A549 (cell line): Measurements from ENCODE around the gene AXDND1. TPM values are rescaled to one million over a fixed set of nuclear protein-coding genes. Genes with fewer than 3 reads are reported as not detected.

Experiments
- ATAC-seq, 2 experiments: fragments of 200-7000 bp in 1 of 2; fragments of >200 bp in 1 of 2; cut with Nextera tagmentation in 1 of 2; cut with Tn5 transposase in 1 of 2; 3 replicates each; pipeline versions ENCODE4 v1.8.0 to v1.9.1; 2018 to 2020; ENCODE audit warnings: mild to moderate bottlenecking in 1 of 2, moderate library complexity in 1 of 2
- CTCF ChIA-PET: fragments of 300-600 bp; sonication (Branson Sonifier 250); formaldehyde crosslinking; extraction: SDS; loops from one replicate; lab custom pipeline; 2021; ENCODE audit warnings: antibody characterized with exemption, inconsistent platforms; lab: Yijun Ruan, JAX
- POLR2A ChIA-PET: fragments of 350-600 bp; formaldehyde crosslinking; extraction: SDS; loops from one replicate; lab custom pipeline; 2021; ENCODE audit warnings: antibody characterized with exemption, inconsistent platforms; lab: Yijun Ruan, JAX
- DNase-seq, 2 experiments: peaks; one replicate each; pipeline versions ENCODE4 v3.0.0 to v3.0.0-alpha.2; 2011 to 2016; ENCODE audit warnings: low read depth in 1 of 2, low spot score in 1 of 2
- FAIRE-seq: peaks from 2 replicates; lab custom pipeline; 2011; peaks lifted over from hg19 to GRCh38; lab: Jason Lieb, UNC
- H3K27ac ChIP-seq, 2 experiments: fragments of >200 bp; sonication (Bioruptor Twin); formaldehyde crosslinking; 3 replicates each; pipeline ENCODE4 v1.5.1; 2016 to 2017
- H3K4me1 ChIP-seq: fragments of >200 bp; sonication (Bioruptor Twin); formaldehyde crosslinking; 3 replicates; pipeline ENCODE4 v1.6.1; 2016
- H3K4me2 ChIP-seq: fragments of >200 bp; sonication (Bioruptor Twin); formaldehyde crosslinking; 3 replicates; pipeline ENCODE4 v1.6.1; 2016
- H3K4me3 ChIP-seq: fragments of >200 bp; sonication (Bioruptor Twin); formaldehyde crosslinking; 3 replicates; pipeline ENCODE4 v1.5.1; 2016
- H3K9me3 ChIP-seq: fragments of >200 bp; sonication (Bioruptor Twin); formaldehyde crosslinking; 3 replicates; pipeline ENCODE4 v1.6.1; 2016
- CBX8 ChIP-seq: fragments of 200-600 bp; sonication (generic); IDR thresholded peaks from 2 replicates; pipeline ENCODE4 v1.6.1; 2016
- CEBPB ChIP-seq, 2 experiments: fragments of >200 bp in 1 of 2; sonication (Bioruptor Twin) in 1 of 2; formaldehyde crosslinking in 1 of 2; IDR thresholded peaks; 2 replicates each; pipeline ENCODE4 v1.6.1; 2012 to 2016
- CHD4 ChIP-seq: fragments of 200-600 bp; sonication (generic); IDR thresholded peaks from 2 replicates; pipeline ENCODE4 v1.6.1; 2016; ENCODE audit warnings: antibody characterized with exemption, mild to moderate bottlenecking, borderline replicate concordance
- FOSB ChIP-seq: fragments of 250-450 bp; sonication (Bioruptor Pico); IDR thresholded peaks from 2 replicates; pipeline ENCODE4 v1.5.0; 2020; ENCODE audit warnings: mild to moderate bottlenecking, moderate library complexity
- FOSL2 ChIP-seq, 2 experiments: fragments of 450-650 bp in 1 of 2; fragments of >200 bp in 1 of 2; sonication (Bioruptor Twin) in 1 of 2; formaldehyde crosslinking; IDR thresholded peaks; 2 replicates each; pipeline versions ENCODE4 v1.5.0 to v1.6.1; 2016 to 2020; ENCODE audit warnings: mild to moderate bottlenecking in 1 of 2, moderate library complexity in 1 of 2
- FOXS1 ChIP-seq: fragments of 250-450 bp; sonication (Bioruptor Pico); IDR thresholded peaks from 2 replicates; pipeline ENCODE4 v1.5.0; 2020; ENCODE audit warnings: mild to moderate bottlenecking, moderate library complexity
- HDAC2 ChIP-seq: fragments of 200-600 bp; sonication (generic); IDR thresholded peaks from 2 replicates; pipeline ENCODE4 v1.6.1; 2016
- HES2 ChIP-seq: fragments of >200 bp; sonication (Bioruptor Twin); formaldehyde crosslinking; IDR thresholded peaks from 2 replicates; pipeline ENCODE4 v1.6.1; 2016
- HEYL ChIP-seq: fragments of 250-450 bp; sonication (Bioruptor Pico); IDR thresholded peaks from 2 replicates; pipeline ENCODE4 v1.8.0; 2021; ENCODE audit warnings: mild to moderate bottlenecking, moderate library complexity
- HOXA7 ChIP-seq: fragments of 250-450 bp; sonication (Bioruptor Pico); IDR thresholded peaks from 2 replicates; pipeline ENCODE4 v1.5.0; 2020; ENCODE audit warnings: mild to moderate bottlenecking, moderate library complexity
- JUNB ChIP-seq: fragments of >200 bp; sonication (Bioruptor Twin); formaldehyde crosslinking; IDR thresholded peaks from 2 replicates; pipeline ENCODE4 v1.6.1; 2016
- KDM1A ChIP-seq: fragments of 200-600 bp; sonication (generic); IDR thresholded peaks from 2 replicates; pipeline ENCODE4 v1.6.1; 2016; ENCODE audit warnings: low read depth, mild to moderate bottlenecking
- MAFK ChIP-seq: fragments of 450-650 bp; IDR thresholded peaks from 2 replicates; pipeline ENCODE4 v1.6.1; 2014; ENCODE audit not compliant: partially characterized antibody
- MAZ ChIP-seq: fragments of 150-350 bp; IDR thresholded peaks from 2 replicates; pipeline ENCODE4 v1.6.1; 2014; ENCODE audit warnings: antibody characterized with exemption, low read depth, low read length, borderline replicate concordance
- NFE2L2 ChIP-seq: fragments of 150-350 bp; conservative IDR thresholded peaks from 2 replicates; pipeline ENCODE4 v1.6.1; 2014; ENCODE audit warnings: low read length
- NR3C1 ChIP-seq: fragments of >200 bp; sonication (Bioruptor Twin); formaldehyde crosslinking; IDR thresholded peaks from 3 replicates; pipeline ENCODE4 v1.6.1; 2017
- PHF8 ChIP-seq: fragments of 200-600 bp; sonication (generic); IDR thresholded peaks from 2 replicates; pipeline ENCODE4 v1.6.1; 2016; ENCODE audit warnings: low read depth, mild to moderate bottlenecking, antibody characterized with exemption, moderate library complexity, borderline replicate concordance
- POLR2A ChIP-seq: IDR thresholded peaks from 2 replicates; pipeline ENCODE4 v1.6.1; 2012; ENCODE audit warnings: mild to moderate bottlenecking, low read length
- RAD21 ChIP-seq, 2 experiments: fragments of >200 bp in 1 of 2; sonication (Bioruptor Twin) in 1 of 2; formaldehyde crosslinking in 1 of 2; IDR thresholded peaks in 1 of 2; conservative IDR thresholded peaks in 1 of 2; 2 replicates in 1 of 2; 3 replicates in 1 of 2; pipeline ENCODE4 v1.6.1; 2012 to 2018; ENCODE audit warnings: inconsistent platforms in 1 of 2
- RCOR1 ChIP-seq: fragments of 150-350 bp; IDR thresholded peaks from 2 replicates; pipeline ENCODE4 v1.6.1; 2014; ENCODE audit warnings: antibody characterized with exemption, low read length, low read depth
- SMC3 ChIP-seq: fragments of >200 bp; sonication (Bioruptor Twin); formaldehyde crosslinking; IDR thresholded peaks from 3 replicates; pipeline ENCODE4 v1.6.1; 2018; ENCODE audit warnings: inconsistent platforms
- WGBS: methylation state at CpG from one replicate; pipeline ENCODE4 v1.1.6; 2017; ENCODE audit errors: missing lambda C conversion rate; 5-methylcytosine and 5-hydroxymethylcytosine counted together
- polyA plus RNA-seq, 4 experiments: library from polyadenylated mRNA; depleted of rRNA in 3 of 4; stranded (reverse); fragments of >200 nt; fragmentation: RNase III in 1 of 4; extraction: RNeasy Plus Mini Kit Qiagen cat#74134 plus additional on column Dnase treatment in 1 of 4; gene quantifications; 2 replicates in 3 of 4; 3 replicates in 1 of 4; pipeline ENCODE4 v1.2.3, GENCODE V29; 2011 to 2017
- TF ChIP-seq, protein P1 (sequence below): fragments of 200-600 bp; sonication (generic); IDR thresholded peaks from 2 replicates; pipeline ENCODE4 v1.6.1; 2016; ENCODE audit warnings: antibody characterized with exemption, mild to moderate bottlenecking, moderate library complexity
- TF ChIP-seq, protein P2 (sequence below): fragments of 250-450 bp; sonication (Bioruptor Pico); IDR thresholded peaks from 2 replicates; pipeline ENCODE4 v1.5.0; 2020; ENCODE audit warnings: low read depth, mild to moderate bottlenecking, moderate library complexity

Gene AXDND1
- polyA plus RNA-seq, 2 of the 4 experiments (the other 2 are of a cell fraction), result 0.30 to 0.71 TPM

GRCh38 chr1:179554427-179554826, 188.7 kb downstream of the AXDND1 start (continued):
- no peak for TF ChIP-seq FOXS1 (CRISPR knock-in tag)
- no peak for TF ChIP-seq POLR2A
- no peak for TF ChIP-seq CEBPB (IDR thresholded peaks at IDR 0.05)
- no peak for TF ChIP-seq HEYL (CRISPR knock-in tag)
- TF ChIP-seq RCOR1, result no peak
- TF ChIP-seq, protein P1, sequence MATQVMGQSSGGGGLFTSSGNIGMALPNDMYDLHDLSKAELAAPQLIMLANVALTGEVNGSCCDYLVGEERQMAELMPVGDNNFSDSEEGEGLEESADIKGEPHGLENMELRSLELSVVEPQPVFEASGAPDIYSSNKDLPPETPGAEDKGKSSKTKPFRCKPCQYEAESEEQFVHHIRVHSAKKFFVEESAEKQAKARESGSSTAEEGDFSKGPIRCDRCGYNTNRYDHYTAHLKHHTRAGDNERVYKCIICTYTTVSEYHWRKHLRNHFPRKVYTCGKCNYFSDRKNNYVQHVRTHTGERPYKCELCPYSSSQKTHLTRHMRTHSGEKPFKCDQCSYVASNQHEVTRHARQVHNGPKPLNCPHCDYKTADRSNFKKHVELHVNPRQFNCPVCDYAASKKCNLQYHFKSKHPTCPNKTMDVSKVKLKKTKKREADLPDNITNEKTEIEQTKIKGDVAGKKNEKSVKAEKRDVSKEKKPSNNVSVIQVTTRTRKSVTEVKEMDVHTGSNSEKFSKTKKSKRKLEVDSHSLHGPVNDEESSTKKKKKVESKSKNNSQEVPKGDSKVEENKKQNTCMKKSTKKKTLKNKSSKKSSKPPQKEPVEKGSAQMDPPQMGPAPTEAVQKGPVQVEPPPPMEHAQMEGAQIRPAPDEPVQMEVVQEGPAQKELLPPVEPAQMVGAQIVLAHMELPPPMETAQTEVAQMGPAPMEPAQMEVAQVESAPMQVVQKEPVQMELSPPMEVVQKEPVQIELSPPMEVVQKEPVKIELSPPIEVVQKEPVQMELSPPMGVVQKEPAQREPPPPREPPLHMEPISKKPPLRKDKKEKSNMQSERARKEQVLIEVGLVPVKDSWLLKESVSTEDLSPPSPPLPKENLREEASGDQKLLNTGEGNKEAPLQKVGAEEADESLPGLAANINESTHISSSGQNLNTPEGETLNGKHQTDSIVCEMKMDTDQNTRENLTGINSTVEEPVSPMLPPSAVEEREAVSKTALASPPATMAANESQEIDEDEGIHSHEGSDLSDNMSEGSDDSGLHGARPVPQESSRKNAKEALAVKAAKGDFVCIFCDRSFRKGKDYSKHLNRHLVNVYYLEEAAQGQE, result no peak
- TF ChIP-seq MAFK, result no peak
- TF ChIP-seq FOSL2 (IDR thresholded peaks at IDR 0.05), result no peak
- TF ChIP-seq FOSL2 (CRISPR knock-in tag; IDR thresholded peaks at IDR 0.05), result no peak

DNA sequence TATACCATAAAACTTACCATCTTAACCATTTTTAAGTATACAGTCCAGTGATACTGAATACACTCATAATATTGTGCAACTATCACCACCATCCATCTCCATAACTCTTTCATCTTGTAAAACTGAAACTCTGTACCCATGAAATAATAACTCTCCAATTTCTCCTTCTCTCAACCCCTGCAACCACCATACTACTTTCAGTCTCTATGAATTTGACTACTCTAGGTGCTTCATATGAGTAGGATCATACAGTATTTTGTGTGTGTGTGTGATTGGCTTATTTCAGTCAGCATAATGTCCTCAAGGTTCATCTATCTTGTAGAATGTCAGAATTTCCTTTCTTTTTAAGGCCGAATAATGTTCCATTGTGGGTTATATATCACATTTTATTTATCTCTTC, 192.3 kb downstream of the AXDND1 start:
- POLR2A ChIA-PET, result no interaction called here
- DNase-seq, result no peak
- CTCF ChIA-PET, result no interaction called here
- TF ChIP-seq RAD21 (conservative IDR thresholded peaks at IDR 0.05 in 1 of 2, IDR thresholded peaks at IDR 0.05 in 1 of 2) (no peak), HEYL (CRISPR knock-in tag) (no peak), KDM1A (no peak), PHF8 (no peak), CHD4 (no peak), HDAC2 (no peak), NFE2L2 (no peak), FOSB (CRISPR knock-in tag) (no peak), HES2 (no peak), CEBPB (IDR thresholded peaks at IDR 0.05) (no peak), SMC3 (no peak), NR3C1 (no peak), HOXA7 (CRISPR knock-in tag) (no peak), JUNB (no peak), CBX8 (no peak), MAZ (no peak)
- TF ChIP-seq, protein P2, sequence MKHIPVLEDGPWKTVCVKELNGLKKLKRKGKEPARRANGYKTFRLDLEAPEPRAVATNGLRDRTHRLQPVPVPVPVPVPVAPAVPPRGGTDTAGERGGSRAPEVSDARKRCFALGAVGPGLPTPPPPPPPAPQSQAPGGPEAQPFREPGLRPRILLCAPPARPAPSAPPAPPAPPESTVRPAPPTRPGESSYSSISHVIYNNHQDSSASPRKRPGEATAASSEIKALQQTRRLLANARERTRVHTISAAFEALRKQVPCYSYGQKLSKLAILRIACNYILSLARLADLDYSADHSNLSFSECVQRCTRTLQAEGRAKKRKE (CRISPR knock-in tag), result no peak
- no peak for ATAC-seq
- H3K4me1 ChIP-seq, result no peaks in the 10 kb centered on the region
- no peak overlapping the region for H3K27ac ChIP-seq
- no peaks in the 10 kb centered on the region for H3K9me3 ChIP-seq
- no peak overlapping the region for H3K4me2 ChIP-seq
- WGBS, result 28% methylated on average over 1 of the region's 1 CpG
- no peak overlapping the region for H3K4me3 ChIP-seq
- FAIRE-seq, result no peak
